ENCODE results near the gene UTP14C.
"Not testable (repeated sequence)": the region's sequence is repeated elsewhere in the genome, so short reads cannot be mapped to it uniquely, and the experiment has no call there.

DNA sequence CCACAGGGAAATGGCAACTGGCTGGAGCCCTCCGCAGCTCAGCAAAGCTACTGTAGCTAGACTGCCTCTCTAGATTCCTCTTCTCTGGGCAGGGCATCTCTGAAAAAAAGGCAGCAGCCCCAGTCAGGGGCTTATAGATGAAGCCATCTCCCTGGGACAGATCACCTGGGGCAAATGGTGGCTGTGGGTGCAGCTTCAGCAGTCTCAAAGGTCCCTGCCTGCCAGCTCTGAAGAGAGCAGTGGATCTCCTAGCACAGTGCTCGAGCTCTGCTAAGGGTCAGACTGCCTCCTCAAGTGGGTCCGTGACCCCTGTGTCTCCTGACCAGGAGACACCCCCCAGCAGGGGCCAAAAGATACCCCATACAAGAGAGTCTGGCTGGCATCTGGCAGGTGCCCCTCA lies 41.2 kb upstream of the UTP14C start:
- not testable (repeated sequence) for TF ChIP-seq TBP (CRISPR knock-in tag; IDR thresholded peaks at IDR 0.05); YY1 (IDR thresholded peaks at IDR 0.05; ENCODE audit: insufficient read depth, insufficient replicate concordance, low read depth, low read length); ZKSCAN8 (CRISPR knock-in tag; IDR thresholded peaks at IDR 0.05; ENCODE audit: borderline replicate concordance); EP300 (IDR thresholded peaks at IDR 0.05; ENCODE audit: low read depth in 2 of 2, low read length in 2 of 2); EP300 (CRISPR knock-in tag; IDR thresholded peaks at IDR 0.05; ENCODE audit: borderline replicate concordance); KAT8 (CRISPR knock-in tag; IDR thresholded peaks at IDR 0.05); POLR2A (IDR thresholded peaks at IDR 0.05; ENCODE audit: insufficient read depth in 1 of 2, low read depth in 2 of 2, low read length in 2 of 2); SOX6 (IDR thresholded peaks at IDR 0.05); SOX6 (CRISPR knock-in tag; IDR thresholded peaks at IDR 0.05)
- TF ChIP-seq, protein P1, sequence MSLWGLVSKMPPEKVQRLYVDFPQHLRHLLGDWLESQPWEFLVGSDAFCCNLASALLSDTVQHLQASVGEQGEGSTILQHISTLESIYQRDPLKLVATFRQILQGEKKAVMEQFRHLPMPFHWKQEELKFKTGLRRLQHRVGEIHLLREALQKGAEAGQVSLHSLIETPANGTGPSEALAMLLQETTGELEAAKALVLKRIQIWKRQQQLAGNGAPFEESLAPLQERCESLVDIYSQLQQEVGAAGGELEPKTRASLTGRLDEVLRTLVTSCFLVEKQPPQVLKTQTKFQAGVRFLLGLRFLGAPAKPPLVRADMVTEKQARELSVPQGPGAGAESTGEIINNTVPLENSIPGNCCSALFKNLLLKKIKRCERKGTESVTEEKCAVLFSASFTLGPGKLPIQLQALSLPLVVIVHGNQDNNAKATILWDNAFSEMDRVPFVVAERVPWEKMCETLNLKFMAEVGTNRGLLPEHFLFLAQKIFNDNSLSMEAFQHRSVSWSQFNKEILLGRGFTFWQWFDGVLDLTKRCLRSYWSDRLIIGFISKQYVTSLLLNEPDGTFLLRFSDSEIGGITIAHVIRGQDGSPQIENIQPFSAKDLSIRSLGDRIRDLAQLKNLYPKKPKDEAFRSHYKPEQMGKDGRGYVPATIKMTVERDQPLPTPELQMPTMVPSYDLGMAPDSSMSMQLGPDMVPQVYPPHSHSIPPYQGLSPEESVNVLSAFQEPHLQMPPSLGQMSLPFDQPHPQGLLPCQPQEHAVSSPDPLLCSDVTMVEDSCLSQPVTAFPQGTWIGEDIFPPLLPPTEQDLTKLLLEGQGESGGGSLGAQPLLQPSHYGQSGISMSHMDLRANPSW (CRISPR knock-in tag; IDR thresholded peaks at IDR 0.05; ENCODE audit: borderline replicate concordance) = not testable (repeated sequence)
- TF ChIP-seq, protein P2, sequence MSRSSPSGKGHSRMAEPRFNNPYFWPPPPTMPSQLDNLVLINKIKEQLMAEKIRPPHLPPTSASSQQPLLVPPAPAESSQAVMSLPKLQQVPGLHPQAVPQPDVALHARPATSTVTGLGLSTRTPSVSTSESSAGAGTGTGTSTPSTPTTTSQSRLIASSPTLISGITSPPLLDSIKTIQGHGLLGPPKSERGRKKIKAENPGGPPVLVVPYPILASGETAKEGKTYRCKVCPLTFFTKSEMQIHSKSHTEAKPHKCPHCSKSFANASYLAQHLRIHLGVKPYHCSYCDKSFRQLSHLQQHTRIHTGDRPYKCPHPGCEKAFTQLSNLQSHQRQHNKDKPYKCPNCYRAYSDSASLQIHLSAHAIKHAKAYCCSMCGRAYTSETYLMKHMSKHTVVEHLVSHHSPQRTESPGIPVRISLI (CRISPR knock-in tag; IDR thresholded peaks at IDR 0.05; ENCODE audit: borderline replicate concordance) = not testable (repeated sequence)
- TF ChIP-seq, protein P3, sequence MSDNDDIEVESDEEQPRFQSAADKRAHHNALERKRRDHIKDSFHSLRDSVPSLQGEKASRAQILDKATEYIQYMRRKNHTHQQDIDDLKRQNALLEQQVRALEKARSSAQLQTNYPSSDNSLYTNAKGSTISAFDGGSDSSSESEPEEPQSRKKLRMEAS (IDR thresholded peaks at IDR 0.05) = not testable (repeated sequence)
- TF ChIP-seq, protein P4, sequence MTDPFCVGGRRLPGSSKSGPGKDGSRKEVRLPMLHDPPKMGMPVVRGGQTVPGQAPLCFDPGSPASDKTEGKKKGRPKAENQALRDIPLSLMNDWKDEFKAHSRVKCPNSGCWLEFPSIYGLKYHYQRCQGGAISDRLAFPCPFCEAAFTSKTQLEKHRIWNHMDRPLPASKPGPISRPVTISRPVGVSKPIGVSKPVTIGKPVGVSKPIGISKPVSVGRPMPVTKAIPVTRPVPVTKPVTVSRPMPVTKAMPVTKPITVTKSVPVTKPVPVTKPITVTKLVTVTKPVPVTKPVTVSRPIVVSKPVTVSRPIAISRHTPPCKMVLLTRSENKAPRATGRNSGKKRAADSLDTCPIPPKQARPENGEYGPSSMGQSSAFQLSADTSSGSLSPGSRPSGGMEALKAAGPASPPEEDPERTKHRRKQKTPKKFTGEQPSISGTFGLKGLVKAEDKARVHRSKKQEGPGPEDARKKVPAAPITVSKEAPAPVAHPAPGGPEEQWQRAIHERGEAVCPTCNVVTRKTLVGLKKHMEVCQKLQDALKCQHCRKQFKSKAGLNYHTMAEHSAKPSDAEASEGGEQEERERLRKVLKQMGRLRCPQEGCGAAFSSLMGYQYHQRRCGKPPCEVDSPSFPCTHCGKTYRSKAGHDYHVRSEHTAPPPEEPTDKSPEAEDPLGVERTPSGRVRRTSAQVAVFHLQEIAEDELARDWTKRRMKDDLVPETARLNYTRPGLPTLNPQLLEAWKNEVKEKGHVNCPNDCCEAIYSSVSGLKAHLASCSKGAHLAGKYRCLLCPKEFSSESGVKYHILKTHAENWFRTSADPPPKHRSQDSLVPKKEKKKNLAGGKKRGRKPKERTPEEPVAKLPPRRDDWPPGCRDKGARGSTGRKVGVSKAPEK (CRISPR knock-in tag; IDR thresholded peaks at IDR 0.05; ENCODE audit: borderline replicate concordance) = not testable (repeated sequence)
